GM23338 (cell line): ENCODE data around the gene DVL1. TPM values are rescaled to one million over a fixed set of nuclear protein-coding genes. Genes with fewer than 3 reads are reported as not detected.

Experiments used
- ATAC-seq: fragments of 200-7000 bp; cut with Tn5 transposase; 3 replicates; pipeline ENCODE4 v1.9.1; 2020
- DNase-seq: peaks from one replicate; pipeline ENCODE4 v3.0.0-alpha.2; 2015; ENCODE audit warnings: low spot score
- H2AFZ ChIP-seq: fragments of 200-600 bp; sonication (generic); 2 replicates; pipeline ENCODE4 v1.8.0; 2016; ENCODE audit warnings: antibody characterized with exemption, mild to moderate bottlenecking, moderate library complexity
- H3F3A ChIP-seq: fragments of 200-600 bp; sonication (generic); replicated peaks from 2 replicates; pipeline ENCODE4 v1.8.0; 2017; ENCODE audit warnings: antibody characterized with exemption, mixed run types, low read depth
- H3K27ac ChIP-seq: fragments of 200-600 bp; sonication (generic); 2 replicates; pipeline ENCODE4 v1.6.1; 2016; ENCODE audit warnings: low read depth
- H3K27me3 ChIP-seq: fragments of 200-600 bp; sonication (generic); 2 replicates; pipeline ENCODE4 v1.8.0; 2016; ENCODE audit warnings: mild to moderate bottlenecking, mixed run types, moderate library complexity; ENCODE audit not compliant: insufficient read depth
- H3K36me3 ChIP-seq: fragments of 200-600 bp; sonication (generic); 2 replicates; pipeline ENCODE4 v1.8.0; 2016; ENCODE audit warnings: mild to moderate bottlenecking; ENCODE audit not compliant: insufficient read depth
- H3K4me1 ChIP-seq: fragments of 200-600 bp; sonication (generic); 2 replicates; pipeline ENCODE4 v1.8.0; 2016; ENCODE audit warnings: mild to moderate bottlenecking, moderate library complexity; ENCODE audit not compliant: insufficient read depth
- H3K4me2 ChIP-seq: fragments of 200-600 bp; sonication (generic); 2 replicates; pipeline ENCODE4 v1.7.1; 2017; ENCODE audit warnings: mixed run types
- H3K4me3 ChIP-seq: fragments of 200-600 bp; sonication (generic); 2 replicates; pipeline ENCODE4 v1.6.1; 2016; ENCODE audit warnings: mixed run types
- H3K79me2 ChIP-seq: fragments of 200-600 bp; sonication (generic); replicated peaks from 2 replicates; pipeline ENCODE4 v1.8.0; 2017; ENCODE audit warnings: mild to moderate bottlenecking; ENCODE audit not compliant: insufficient read depth
- H3K9me2 ChIP-seq: fragments of 200-600 bp; sonication (generic); 2 replicates; pipeline ENCODE4 v1.8.0; 2017; ENCODE audit not compliant: insufficient read depth
- H4K20me1 ChIP-seq: fragments of 200-600 bp; sonication (generic); replicated peaks from 2 replicates; pipeline ENCODE4 v1.8.0; 2017; ENCODE audit warnings: mild to moderate bottlenecking; ENCODE audit not compliant: insufficient read depth
- H3K27ac Mint-ChIP-seq: 2 replicates; pipeline ENCODE4 v1.8.0; 2020; ENCODE audit warnings: inconsistent platforms, mild to moderate bottlenecking, moderate library complexity, mixed read lengths
- H3K27me3 Mint-ChIP-seq: 3 replicates; pipeline ENCODE4 v1.8.0; 2022; ENCODE audit warnings: low read depth, mild to moderate bottlenecking, moderate library complexity, mixed read lengths, inconsistent platforms; ENCODE audit not compliant: insufficient read depth, poor library complexity
- H3K36me3 Mint-ChIP-seq: 3 replicates; pipeline ENCODE4 v1.8.0; 2021; ENCODE audit warnings: low read depth, mild to moderate bottlenecking, inconsistent platforms, moderate library complexity, mixed read lengths
- H3K4me1 Mint-ChIP-seq: 3 replicates; pipeline ENCODE4 v1.8.0; 2020; ENCODE audit warnings: mild to moderate bottlenecking, inconsistent platforms, mixed read lengths
- H3K4me3 Mint-ChIP-seq: 3 replicates; pipeline ENCODE4 v1.8.0; 2021; ENCODE audit warnings: moderate library complexity, mild to moderate bottlenecking, inconsistent platforms, mixed read lengths
- H3K9me3 Mint-ChIP-seq: 3 replicates; pipeline ENCODE4 v1.8.0; 2020; ENCODE audit warnings: moderate library complexity, mild to moderate bottlenecking, inconsistent platforms, mixed read lengths
- CREB1 ChIP-seq: fragments of 250-450 bp; sonication (Bioruptor Pico); IDR thresholded peaks from 2 replicates; pipeline ENCODE4 v1.5.0; 2020; ENCODE audit warnings: low read depth, mild to moderate bottlenecking, moderate library complexity
- EZH2 ChIP-seq: fragments of 200-600 bp; sonication (generic); IDR thresholded peaks from one replicate; pipeline ENCODE4 v1.8.0; 2017; ENCODE audit warnings: antibody characterized with exemption, mild to moderate bottlenecking, low read depth; ENCODE audit not compliant: unreplicated experiment
- EZH2phosphoT487 ChIP-seq: fragments of 200-600 bp; sonication (generic); IDR thresholded peaks from one replicate; pipeline ENCODE4 v1.8.1; 2018; ENCODE audit warnings: antibody characterized with exemption; ENCODE audit not compliant: unreplicated experiment
- JUNB ChIP-seq: IDR thresholded peaks from one replicate; pipeline ENCODE4 v1.6.1; 2016; ENCODE audit warnings: antibody characterized with exemption; ENCODE audit not compliant: unreplicated experiment
- NANOG ChIP-seq: IDR thresholded peaks from 2 replicates; pipeline ENCODE4 v1.6.1; 2016; ENCODE audit warnings: antibody characterized with exemption, borderline replicate concordance
- POLR2AphosphoS5 ChIP-seq: IDR thresholded peaks from 2 replicates; pipeline ENCODE4 v1.6.1; 2016; ENCODE audit warnings: antibody characterized with exemption, low read depth
- STAT1 ChIP-seq: IDR thresholded peaks from one replicate; pipeline ENCODE4 v1.6.1; 2016; ENCODE audit warnings: antibody characterized with exemption; ENCODE audit not compliant: unreplicated experiment
- ZNF114 ChIP-seq: fragments of 250-450 bp; sonication (Bioruptor Pico); IDR thresholded peaks from 2 replicates; pipeline ENCODE4 v1.5.0; 2020; ENCODE audit warnings: mild to moderate bottlenecking, moderate library complexity
- ZNF331 ChIP-seq: fragments of 250-450 bp; sonication (Bioruptor Pico); IDR thresholded peaks from 2 replicates; pipeline ENCODE4 v1.5.0; 2020; ENCODE audit warnings: low read depth, mild to moderate bottlenecking, moderate library complexity
- polyA plus RNA-seq: library from polyadenylated mRNA; unstranded; fragments of >200 nt; fragmentation: Nextera tagmentation; extraction: Ambion mirVana; gene quantifications from 2 replicates; pipeline ENCODE4 v1.2.1, GENCODE V29; 2016
- total RNA-seq: library from RNA; depleted of rRNA; stranded (reverse); fragments of >200 nt; shearing (Covaris generic); gene quantifications from 2 replicates; pipeline ENCODE4 v1.2.3, GENCODE V29; 2014
- TF ChIP-seq, protein P1 (sequence below): fragments of 250-450 bp; sonication (Bioruptor Pico); IDR thresholded peaks from 2 replicates; pipeline ENCODE4 v1.5.0; 2020; ENCODE audit warnings: mild to moderate bottlenecking, moderate library complexity
- TF ChIP-seq, protein P2 (sequence below), 2 experiments: fragments of 200-600 bp in 1 of 2; sonication (generic) in 1 of 2; conservative IDR thresholded peaks; 2 replicates each; pipeline versions ENCODE4 v1.5.1 to v1.6.1; 2016 to 2017; ENCODE audit warnings: antibody characterized with exemption in 2 of 2, low read depth in 2 of 2, mild to moderate bottlenecking in 2 of 2, moderate library complexity in 1 of 2
- TF ChIP-seq, protein P3 (sequence below): IDR thresholded peaks from 2 replicates; pipeline ENCODE4 v1.6.1; 2016; ENCODE audit warnings: antibody characterized with exemption
- TF ChIP-seq, protein P4 (sequence below): IDR thresholded peaks from one replicate; pipeline ENCODE4 v1.6.1; 2018; ENCODE audit warnings: antibody characterized with exemption; ENCODE audit not compliant: unreplicated experiment

DVL1 gene
- total and polyA plus RNA-seq, 2 experiments from 2014 or later, result 13.5 to 69.7 TPM

DNA sequence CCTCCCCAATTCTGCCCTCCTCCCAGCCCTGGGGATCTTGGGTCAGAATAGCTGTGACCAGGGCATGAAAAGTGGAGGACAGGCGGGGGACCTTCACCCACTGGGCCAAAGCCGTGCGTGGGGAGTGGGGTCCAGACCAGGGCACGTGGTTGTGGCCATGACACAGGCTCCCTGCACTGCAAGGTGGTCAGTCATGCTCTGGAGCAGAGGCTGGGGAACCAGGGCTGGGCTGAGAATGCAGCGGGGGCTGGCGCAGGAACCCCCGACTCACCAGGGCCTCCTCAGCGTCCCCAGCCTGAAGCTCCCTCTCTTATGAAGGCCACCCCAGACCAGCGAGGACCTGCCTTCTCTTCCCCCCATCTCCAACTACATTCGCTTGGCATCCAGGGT is 2.7 kb downstream of the DVL1 start:
- Histone ChIP-seq H3K4me3 (no peak overlapping the region), H3K9me2 (no peaks in the 10 kb centered on the region), H3K27me3 (no peaks in the 10 kb centered on the region), H2AFZ (no peak overlapping the region), H3K27ac (no peak overlapping the region), H3F3A (peaks cover 6% of the 10 kb centered on the region; the same call in 1 of the 2 replicates), H3K4me1 (peaks cover 7% of the 10 kb centered on the region; the same call in 1 of the 2 replicates), H3K4me2 (no peak overlapping the region), H3K36me3 (no peaks in the 10 kb centered on the region), H3K79me2 (peaks cover 14% of the 10 kb centered on the region), H4K20me1 (peaks cover 3% of the 10 kb centered on the region)
- Mint-ChIP-seq H3K9me3 (no peaks in the 10 kb centered on the region), H3K27me3 (peaks cover 3% of the 10 kb centered on the region), H3K27ac (no peak overlapping the region), H3K36me3 (peaks cover under 1% of the 10 kb centered on the region; the same call in 2 of the 3 replicates), H3K4me1 (peaks cover 13% of the 10 kb centered on the region), H3K4me3 (no peak overlapping the region)
- TF ChIP-seq, protein P1, sequence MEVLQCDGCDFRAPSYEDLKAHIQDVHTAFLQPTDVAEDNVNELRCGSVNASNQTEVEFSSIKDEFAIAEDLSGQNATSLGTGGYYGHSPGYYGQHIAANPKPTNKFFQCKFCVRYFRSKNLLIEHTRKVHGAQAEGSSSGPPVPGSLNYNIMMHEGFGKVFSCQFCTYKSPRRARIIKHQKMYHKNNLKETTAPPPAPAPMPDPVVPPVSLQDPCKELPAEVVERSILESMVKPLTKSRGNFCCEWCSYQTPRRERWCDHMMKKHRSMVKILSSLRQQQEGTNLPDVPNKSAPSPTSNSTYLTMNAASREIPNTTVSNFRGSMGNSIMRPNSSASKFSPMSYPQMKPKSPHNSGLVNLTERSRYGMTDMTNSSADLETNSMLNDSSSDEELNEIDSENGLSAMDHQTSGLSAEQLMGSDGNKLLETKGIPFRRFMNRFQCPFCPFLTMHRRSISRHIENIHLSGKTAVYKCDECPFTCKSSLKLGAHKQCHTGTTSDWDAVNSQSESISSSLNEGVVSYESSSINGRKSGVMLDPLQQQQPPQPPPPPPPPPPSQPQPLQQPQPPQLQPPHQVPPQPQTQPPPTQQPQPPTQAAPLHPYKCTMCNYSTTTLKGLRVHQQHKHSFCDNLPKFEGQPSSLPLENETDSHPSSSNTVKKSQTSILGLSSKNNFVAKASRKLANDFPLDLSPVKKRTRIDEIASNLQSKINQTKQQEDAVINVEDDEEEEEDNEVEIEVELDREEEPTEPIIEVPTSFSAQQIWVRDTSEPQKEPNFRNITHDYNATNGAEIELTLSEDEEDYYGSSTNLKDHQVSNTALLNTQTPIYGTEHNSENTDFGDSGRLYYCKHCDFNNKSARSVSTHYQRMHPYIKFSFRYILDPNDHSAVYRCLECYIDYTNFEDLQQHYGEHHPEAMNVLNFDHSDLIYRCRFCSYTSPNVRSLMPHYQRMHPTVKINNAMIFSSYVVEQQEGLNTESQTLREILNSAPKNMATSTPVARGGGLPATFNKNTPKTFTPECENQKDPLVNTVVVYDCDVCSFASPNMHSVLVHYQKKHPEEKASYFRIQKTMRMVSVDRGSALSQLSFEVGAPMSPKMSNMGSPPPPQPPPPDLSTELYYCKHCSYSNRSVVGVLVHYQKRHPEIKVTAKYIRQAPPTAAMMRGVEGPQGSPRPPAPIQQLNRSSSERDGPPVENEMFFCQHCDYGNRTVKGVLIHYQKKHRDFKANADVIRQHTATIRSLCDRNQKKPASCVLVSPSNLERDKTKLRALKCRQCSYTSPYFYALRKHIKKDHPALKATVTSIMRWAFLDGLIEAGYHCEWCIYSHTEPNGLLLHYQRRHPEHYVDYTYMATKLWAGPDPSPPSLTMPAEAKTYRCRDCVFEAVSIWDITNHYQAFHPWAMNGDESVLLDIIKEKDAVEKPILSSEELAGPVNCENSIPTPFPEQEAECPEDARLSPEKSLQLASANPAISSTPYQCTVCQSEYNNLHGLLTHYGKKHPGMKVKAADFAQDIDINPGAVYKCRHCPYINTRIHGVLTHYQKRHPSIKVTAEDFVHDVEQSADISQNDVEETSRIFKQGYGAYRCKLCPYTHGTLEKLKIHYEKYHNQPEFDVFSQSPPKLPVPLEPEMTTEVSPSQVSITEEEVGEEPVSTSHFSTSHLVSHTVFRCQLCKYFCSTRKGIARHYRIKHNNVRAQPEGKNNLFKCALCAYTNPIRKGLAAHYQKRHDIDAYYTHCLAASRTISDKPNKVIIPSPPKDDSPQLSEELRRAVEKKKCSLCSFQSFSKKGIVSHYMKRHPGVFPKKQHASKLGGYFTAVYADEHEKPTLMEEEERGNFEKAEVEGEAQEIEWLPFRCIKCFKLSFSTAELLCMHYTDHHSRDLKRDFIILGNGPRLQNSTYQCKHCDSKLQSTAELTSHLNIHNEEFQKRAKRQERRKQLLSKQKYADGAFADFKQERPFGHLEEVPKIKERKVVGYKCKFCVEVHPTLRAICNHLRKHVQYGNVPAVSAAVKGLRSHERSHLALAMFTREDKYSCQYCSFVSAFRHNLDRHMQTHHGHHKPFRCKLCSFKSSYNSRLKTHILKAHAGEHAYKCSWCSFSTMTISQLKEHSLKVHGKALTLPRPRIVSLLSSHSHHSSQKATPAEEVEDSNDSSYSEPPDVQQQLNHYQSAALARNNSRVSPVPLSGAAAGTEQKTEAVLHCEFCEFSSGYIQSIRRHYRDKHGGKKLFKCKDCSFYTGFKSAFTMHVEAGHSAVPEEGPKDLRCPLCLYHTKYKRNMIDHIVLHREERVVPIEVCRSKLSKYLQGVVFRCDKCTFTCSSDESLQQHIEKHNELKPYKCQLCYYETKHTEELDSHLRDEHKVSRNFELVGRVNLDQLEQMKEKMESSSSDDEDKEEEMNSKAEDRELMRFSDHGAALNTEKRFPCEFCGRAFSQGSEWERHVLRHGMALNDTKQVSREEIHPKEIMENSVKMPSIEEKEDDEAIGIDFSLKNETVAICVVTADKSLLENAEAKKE (CRISPR knock-in tag), result no peak
- no peak for TF ChIP-seq CREB1
- no peak for TF ChIP-seq STAT1
- TF ChIP-seq ZNF114, result no peak
- no peak for TF ChIP-seq EZH2
- TF ChIP-seq, protein P2, sequence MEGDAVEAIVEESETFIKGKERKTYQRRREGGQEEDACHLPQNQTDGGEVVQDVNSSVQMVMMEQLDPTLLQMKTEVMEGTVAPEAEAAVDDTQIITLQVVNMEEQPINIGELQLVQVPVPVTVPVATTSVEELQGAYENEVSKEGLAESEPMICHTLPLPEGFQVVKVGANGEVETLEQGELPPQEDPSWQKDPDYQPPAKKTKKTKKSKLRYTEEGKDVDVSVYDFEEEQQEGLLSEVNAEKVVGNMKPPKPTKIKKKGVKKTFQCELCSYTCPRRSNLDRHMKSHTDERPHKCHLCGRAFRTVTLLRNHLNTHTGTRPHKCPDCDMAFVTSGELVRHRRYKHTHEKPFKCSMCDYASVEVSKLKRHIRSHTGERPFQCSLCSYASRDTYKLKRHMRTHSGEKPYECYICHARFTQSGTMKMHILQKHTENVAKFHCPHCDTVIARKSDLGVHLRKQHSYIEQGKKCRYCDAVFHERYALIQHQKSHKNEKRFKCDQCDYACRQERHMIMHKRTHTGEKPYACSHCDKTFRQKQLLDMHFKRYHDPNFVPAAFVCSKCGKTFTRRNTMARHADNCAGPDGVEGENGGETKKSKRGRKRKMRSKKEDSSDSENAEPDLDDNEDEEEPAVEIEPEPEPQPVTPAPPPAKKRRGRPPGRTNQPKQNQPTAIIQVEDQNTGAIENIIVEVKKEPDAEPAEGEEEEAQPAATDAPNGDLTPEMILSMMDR (conservative IDR thresholded peaks at IDR 0.05; ENCODE audit: low read depth in 2 of 2), result no peak
- TF ChIP-seq, protein P3, sequence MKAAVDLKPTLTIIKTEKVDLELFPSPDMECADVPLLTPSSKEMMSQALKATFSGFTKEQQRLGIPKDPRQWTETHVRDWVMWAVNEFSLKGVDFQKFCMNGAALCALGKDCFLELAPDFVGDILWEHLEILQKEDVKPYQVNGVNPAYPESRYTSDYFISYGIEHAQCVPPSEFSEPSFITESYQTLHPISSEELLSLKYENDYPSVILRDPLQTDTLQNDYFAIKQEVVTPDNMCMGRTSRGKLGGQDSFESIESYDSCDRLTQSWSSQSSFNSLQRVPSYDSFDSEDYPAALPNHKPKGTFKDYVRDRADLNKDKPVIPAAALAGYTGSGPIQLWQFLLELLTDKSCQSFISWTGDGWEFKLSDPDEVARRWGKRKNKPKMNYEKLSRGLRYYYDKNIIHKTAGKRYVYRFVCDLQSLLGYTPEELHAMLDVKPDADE, result no peak
- TF ChIP-seq, protein P4, sequence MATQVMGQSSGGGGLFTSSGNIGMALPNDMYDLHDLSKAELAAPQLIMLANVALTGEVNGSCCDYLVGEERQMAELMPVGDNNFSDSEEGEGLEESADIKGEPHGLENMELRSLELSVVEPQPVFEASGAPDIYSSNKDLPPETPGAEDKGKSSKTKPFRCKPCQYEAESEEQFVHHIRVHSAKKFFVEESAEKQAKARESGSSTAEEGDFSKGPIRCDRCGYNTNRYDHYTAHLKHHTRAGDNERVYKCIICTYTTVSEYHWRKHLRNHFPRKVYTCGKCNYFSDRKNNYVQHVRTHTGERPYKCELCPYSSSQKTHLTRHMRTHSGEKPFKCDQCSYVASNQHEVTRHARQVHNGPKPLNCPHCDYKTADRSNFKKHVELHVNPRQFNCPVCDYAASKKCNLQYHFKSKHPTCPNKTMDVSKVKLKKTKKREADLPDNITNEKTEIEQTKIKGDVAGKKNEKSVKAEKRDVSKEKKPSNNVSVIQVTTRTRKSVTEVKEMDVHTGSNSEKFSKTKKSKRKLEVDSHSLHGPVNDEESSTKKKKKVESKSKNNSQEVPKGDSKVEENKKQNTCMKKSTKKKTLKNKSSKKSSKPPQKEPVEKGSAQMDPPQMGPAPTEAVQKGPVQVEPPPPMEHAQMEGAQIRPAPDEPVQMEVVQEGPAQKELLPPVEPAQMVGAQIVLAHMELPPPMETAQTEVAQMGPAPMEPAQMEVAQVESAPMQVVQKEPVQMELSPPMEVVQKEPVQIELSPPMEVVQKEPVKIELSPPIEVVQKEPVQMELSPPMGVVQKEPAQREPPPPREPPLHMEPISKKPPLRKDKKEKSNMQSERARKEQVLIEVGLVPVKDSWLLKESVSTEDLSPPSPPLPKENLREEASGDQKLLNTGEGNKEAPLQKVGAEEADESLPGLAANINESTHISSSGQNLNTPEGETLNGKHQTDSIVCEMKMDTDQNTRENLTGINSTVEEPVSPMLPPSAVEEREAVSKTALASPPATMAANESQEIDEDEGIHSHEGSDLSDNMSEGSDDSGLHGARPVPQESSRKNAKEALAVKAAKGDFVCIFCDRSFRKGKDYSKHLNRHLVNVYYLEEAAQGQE, result no peak
- no peak for TF ChIP-seq POLR2AphosphoS5
- TF ChIP-seq EZH2phosphoT487, result no peak
- TF ChIP-seq ZNF331 (CRISPR knock-in tag), result no peak
- TF ChIP-seq JUNB, result no peak
- no peak for TF ChIP-seq NANOG
- no peak for DNase-seq
- no peak for ATAC-seq
